HCT116 (cell line): ENCODE measurements around the gene HORMAD2.
"Not testable (repeated sequence)": the region's sequence is repeated elsewhere in the genome, so short reads cannot be mapped to it uniquely, and the experiment has no call there.

Source experiments
- EGR1 ChIP-seq: IDR thresholded peaks from 2 replicates; pipeline ENCODE4 v1.6.1; 2012; ENCODE audit warnings: low read depth
- RAD21 ChIP-seq: IDR thresholded peaks from 2 replicates; pipeline ENCODE4 v1.6.1; 2012; ENCODE audit warnings: low read depth, mild to moderate bottlenecking
- TF ChIP-seq, protein P1 (sequence below): IDR thresholded peaks from 2 replicates; pipeline ENCODE4 v1.6.1; 2012; ENCODE audit warnings: low read depth
- TF ChIP-seq, protein P2 (sequence below), 3 experiments: fragments of 200-600 bp in 1 of 3; sonication (generic) in 1 of 3; IDR thresholded peaks in 2 of 3; conservative IDR thresholded peaks in 1 of 3; 2 replicates each; pipeline ENCODE4 v1.5.1; 2012 to 2017; ENCODE audit warnings: low read depth in 2 of 3, low read length in 2 of 3, antibody characterized with exemption in 1 of 3, borderline replicate concordance in 1 of 3, control low read depth in 1 of 3, mild to moderate bottlenecking in 1 of 3, mixed read lengths in 1 of 3, mixed run types in 1 of 3, moderate library complexity in 1 of 3; ENCODE audit not compliant: insufficient read depth in 1 of 3
- TF ChIP-seq, protein P3 (sequence below): IDR thresholded peaks from 2 replicates; pipeline ENCODE4 v1.6.1; 2011; ENCODE audit warnings: mild to moderate bottlenecking, low read length, moderate library complexity; ENCODE audit not compliant: insufficient replicate concordance; ENCODE audit errors: extremely low read depth

- not testable (repeated sequence) for TF ChIP-seq RAD21, EGR1
- TF ChIP-seq, protein P1, sequence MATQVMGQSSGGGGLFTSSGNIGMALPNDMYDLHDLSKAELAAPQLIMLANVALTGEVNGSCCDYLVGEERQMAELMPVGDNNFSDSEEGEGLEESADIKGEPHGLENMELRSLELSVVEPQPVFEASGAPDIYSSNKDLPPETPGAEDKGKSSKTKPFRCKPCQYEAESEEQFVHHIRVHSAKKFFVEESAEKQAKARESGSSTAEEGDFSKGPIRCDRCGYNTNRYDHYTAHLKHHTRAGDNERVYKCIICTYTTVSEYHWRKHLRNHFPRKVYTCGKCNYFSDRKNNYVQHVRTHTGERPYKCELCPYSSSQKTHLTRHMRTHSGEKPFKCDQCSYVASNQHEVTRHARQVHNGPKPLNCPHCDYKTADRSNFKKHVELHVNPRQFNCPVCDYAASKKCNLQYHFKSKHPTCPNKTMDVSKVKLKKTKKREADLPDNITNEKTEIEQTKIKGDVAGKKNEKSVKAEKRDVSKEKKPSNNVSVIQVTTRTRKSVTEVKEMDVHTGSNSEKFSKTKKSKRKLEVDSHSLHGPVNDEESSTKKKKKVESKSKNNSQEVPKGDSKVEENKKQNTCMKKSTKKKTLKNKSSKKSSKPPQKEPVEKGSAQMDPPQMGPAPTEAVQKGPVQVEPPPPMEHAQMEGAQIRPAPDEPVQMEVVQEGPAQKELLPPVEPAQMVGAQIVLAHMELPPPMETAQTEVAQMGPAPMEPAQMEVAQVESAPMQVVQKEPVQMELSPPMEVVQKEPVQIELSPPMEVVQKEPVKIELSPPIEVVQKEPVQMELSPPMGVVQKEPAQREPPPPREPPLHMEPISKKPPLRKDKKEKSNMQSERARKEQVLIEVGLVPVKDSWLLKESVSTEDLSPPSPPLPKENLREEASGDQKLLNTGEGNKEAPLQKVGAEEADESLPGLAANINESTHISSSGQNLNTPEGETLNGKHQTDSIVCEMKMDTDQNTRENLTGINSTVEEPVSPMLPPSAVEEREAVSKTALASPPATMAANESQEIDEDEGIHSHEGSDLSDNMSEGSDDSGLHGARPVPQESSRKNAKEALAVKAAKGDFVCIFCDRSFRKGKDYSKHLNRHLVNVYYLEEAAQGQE = not testable (repeated sequence)
- TF ChIP-seq, protein P2, sequence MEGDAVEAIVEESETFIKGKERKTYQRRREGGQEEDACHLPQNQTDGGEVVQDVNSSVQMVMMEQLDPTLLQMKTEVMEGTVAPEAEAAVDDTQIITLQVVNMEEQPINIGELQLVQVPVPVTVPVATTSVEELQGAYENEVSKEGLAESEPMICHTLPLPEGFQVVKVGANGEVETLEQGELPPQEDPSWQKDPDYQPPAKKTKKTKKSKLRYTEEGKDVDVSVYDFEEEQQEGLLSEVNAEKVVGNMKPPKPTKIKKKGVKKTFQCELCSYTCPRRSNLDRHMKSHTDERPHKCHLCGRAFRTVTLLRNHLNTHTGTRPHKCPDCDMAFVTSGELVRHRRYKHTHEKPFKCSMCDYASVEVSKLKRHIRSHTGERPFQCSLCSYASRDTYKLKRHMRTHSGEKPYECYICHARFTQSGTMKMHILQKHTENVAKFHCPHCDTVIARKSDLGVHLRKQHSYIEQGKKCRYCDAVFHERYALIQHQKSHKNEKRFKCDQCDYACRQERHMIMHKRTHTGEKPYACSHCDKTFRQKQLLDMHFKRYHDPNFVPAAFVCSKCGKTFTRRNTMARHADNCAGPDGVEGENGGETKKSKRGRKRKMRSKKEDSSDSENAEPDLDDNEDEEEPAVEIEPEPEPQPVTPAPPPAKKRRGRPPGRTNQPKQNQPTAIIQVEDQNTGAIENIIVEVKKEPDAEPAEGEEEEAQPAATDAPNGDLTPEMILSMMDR (IDR thresholded peaks at IDR 0.05 in 2 of 3, conservative IDR thresholded peaks at IDR 0.05 in 1 of 3; ENCODE audit: borderline replicate concordance in 1 of 3, insufficient read depth in 1 of 3, low read depth in 2 of 3, low read length in 2 of 3) = not testable (repeated sequence)
- TF ChIP-seq, protein P3, sequence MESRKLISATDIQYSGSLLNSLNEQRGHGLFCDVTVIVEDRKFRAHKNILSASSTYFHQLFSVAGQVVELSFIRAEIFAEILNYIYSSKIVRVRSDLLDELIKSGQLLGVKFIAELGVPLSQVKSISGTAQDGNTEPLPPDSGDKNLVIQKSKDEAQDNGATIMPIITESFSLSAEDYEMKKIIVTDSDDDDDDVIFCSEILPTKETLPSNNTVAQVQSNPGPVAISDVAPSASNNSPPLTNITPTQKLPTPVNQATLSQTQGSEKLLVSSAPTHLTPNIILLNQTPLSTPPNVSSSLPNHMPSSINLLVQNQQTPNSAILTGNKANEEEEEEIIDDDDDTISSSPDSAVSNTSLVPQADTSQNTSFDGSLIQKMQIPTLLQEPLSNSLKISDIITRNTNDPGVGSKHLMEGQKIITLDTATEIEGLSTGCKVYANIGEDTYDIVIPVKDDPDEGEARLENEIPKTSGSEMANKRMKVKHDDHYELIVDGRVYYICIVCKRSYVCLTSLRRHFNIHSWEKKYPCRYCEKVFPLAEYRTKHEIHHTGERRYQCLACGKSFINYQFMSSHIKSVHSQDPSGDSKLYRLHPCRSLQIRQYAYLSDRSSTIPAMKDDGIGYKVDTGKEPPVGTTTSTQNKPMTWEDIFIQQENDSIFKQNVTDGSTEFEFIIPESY = not testable (repeated sequence)
Measured at GRCh38 chr22:30059346-30060020, 20.8 kb upstream of the HORMAD2 start.
